ENCODE measurements around the gene TMEM129.

Gene TMEM129

GRCh38 chr4:1743551-1743950 lies 22.4 kb upstream of the TMEM129 start:
- DNase-seq = no peak

- DNase-seq = no peak
These were observed 20.1 kb upstream of the TMEM129 start for GRCh38 chr4:1741208-1741607.

- DNase-seq = no peak
These were observed 19.0 kb upstream of the TMEM129 start for GRCh38 chr4:1740021-1740545.

GRCh38 chr4:1739358-1739757 lies 18.2 kb upstream of the TMEM129 start:
- no peak for DNase-seq

GRCh38 chr4:1738410-1738809 lies 17.3 kb upstream of the TMEM129 start:
- DNase-seq = no peak

- DNase-seq = no peak
These were observed 16.5 kb upstream of the TMEM129 start for GRCh38 chr4:1737666-1738065.

- DNase-seq = no peak
These were observed 15.7 kb upstream of the TMEM129 start for GRCh38 chr4:1736812-1737211.

GRCh38 chr4:1735215-1735614 lies 14.1 kb upstream of the TMEM129 start:
- no peak for DNase-seq

GRCh38 chr4:1732911-1733310 lies 11.8 kb upstream of the TMEM129 start:
- DNase-seq = no peak

- no peak for DNase-seq
These were observed 10.1 kb upstream of the TMEM129 start for GRCh38 chr4:1731180-1731579.

- no peak for DNase-seq
These were observed 9.5 kb upstream of the TMEM129 start for GRCh38 chr4:1730532-1731135.

- no peak for DNase-seq
These were observed 7.2 kb upstream of the TMEM129 start for GRCh38 chr4:1728061-1728980.

- DNase-seq = no peak
These were observed 6.3 kb upstream of the TMEM129 start for GRCh38 chr4:1727117-1728031.

GRCh38 chr4:1726146-1726934 lies 5.2 kb upstream of the TMEM129 start:
- DNase-seq = no peak

- no peak for DNase-seq
These were observed 4.4 kb upstream of the TMEM129 start for GRCh38 chr4:1725521-1725920.

GRCh38 chr4:1723131-1723801 lies 2.1 kb upstream of the TMEM129 start:
- DNase-seq = no peak

GRCh38 chr4:1722551-1723118 lies 1.5 kb upstream of the TMEM129 start:
- DNase-seq = no peak

GRCh38 chr4:1721666-1722550 lies 785 bp upstream of the TMEM129 start:
- DNase-seq = no peak

GRCh38 chr4:1720163-1720983 lies 750 bp downstream of the TMEM129 start:
- DNase-seq = no peak
